ENCODE measurements around the gene ATP1A2.

DNA sequence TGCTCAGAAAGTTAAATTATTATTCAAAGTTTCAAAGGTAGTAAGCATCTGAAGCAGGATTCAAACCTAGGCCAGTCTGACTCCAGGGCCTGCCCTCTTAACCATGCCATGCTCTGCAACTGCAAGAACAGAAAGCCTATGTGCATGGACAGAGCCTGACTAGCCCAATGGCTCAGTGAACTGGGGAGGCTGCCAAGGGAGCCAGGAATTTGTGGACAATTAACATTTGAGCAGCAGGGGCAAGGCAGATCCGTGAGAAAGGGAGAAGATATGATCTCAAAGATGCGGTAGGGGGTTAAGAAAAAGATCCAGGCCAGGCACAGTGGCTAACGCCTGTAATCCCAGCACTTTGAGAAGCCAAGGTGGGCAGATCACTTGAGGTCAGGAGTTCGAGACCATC is 29.4 kb downstream of the ATP1A2 start:
- TF ChIP-seq CTCF (IDR thresholded peaks at IDR 0.05; ENCODE audit: low read depth, low read length) (no peak), EZH2phosphoT487 (IDR thresholded peaks at IDR 0.05; ENCODE audit: low read depth) (no peak)

All from OCI-LY3 (cell line).